ENCODE results near the gene ADAMTS14. TPM values are rescaled to one million over a fixed set of nuclear protein-coding genes. Genes with fewer than 3 reads are reported as not detected.

The ADAMTS14 gene
- total RNA-seq, 1 donor from 2014 or later, result 19.4 TPM

- FAIRE-seq, result no peak
- Histone ChIP-seq H4K20me1 (ENCODE audit: insufficient read depth, low read length) (peaks cover 25% of the 10 kb centered on the region), H3K9me3 (ENCODE audit: insufficient read depth, low read depth, low read length) (no peaks in the 10 kb centered on the region), H3K27me3 (ENCODE audit: insufficient read depth, low read length) (peaks cover 4% of the 10 kb centered on the region), H3K27ac (ENCODE audit: low read depth, low read length) (no peak overlapping the region), H3K79me2 (ENCODE audit: insufficient read depth, low read length) (no peaks in the 10 kb centered on the region), H2AFZ (ENCODE audit: low read depth, low read length) (no peak overlapping the region), H3K4me3 (ENCODE audit: insufficient read depth, low read depth, low read length) (no peak overlapping the region), H3K4me1 (ENCODE audit: insufficient read depth, low read length) (no peaks in the 10 kb centered on the region), H3K36me3 (ENCODE audit: insufficient read depth, low read length) (peaks cover 2% of the 10 kb centered on the region), H3K4me2 (ENCODE audit: low read length) (no peak overlapping the region), H3K9ac (ENCODE audit: low read length) (no peak overlapping the region)
- Mint-ChIP-seq H3K36me3 (ENCODE audit: low read depth, unreplicated experiment) (peaks cover 44% of the 10 kb centered on the region), H3K4me1 (ENCODE audit: low read depth, unreplicated experiment) (no peaks in the 10 kb centered on the region), H3K27me3 (ENCODE audit: low read depth, unreplicated experiment) (peaks cover 18% of the 10 kb centered on the region), H3K9me3 (ENCODE audit: unreplicated experiment) (no peaks in the 10 kb centered on the region), H3K4me3 (ENCODE audit: unreplicated experiment) (no peak overlapping the region), H3K27ac (ENCODE audit: unreplicated experiment) (no peak overlapping the region)
- DNase-seq (ENCODE audit: low read depth), result no peak
- TF ChIP-seq EZH2 (IDR thresholded peaks at IDR 0.05; ENCODE audit: insufficient read depth, low read length), result no peak
These were observed 60.3 kb downstream of the ADAMTS14 start for GRCh38 chr10:70732569-70732968.

GRCh38 chr10:70733051-70733450 is 60.7 kb downstream of the ADAMTS14 start:
- Histone ChIP-seq H3K9ac (ENCODE audit: low read length) (no peak overlapping the region), H3K27me3 (ENCODE audit: insufficient read depth, low read length) (peaks cover 4% of the 10 kb centered on the region), H3K4me3 (ENCODE audit: insufficient read depth, low read depth, low read length) (no peak overlapping the region), H4K20me1 (ENCODE audit: insufficient read depth, low read length) (peaks cover 25% of the 10 kb centered on the region), H3K36me3 (ENCODE audit: insufficient read depth, low read length) (peaks cover 2% of the 10 kb centered on the region), H3K4me1 (ENCODE audit: insufficient read depth, low read length) (no peaks in the 10 kb centered on the region), H3K27ac (ENCODE audit: low read depth, low read length) (no peak overlapping the region), H3K4me2 (ENCODE audit: low read length) (no peak overlapping the region), H3K79me2 (ENCODE audit: insufficient read depth, low read length) (no peaks in the 10 kb centered on the region), H2AFZ (ENCODE audit: low read depth, low read length) (no peak overlapping the region), H3K9me3 (ENCODE audit: insufficient read depth, low read depth, low read length) (no peaks in the 10 kb centered on the region)
- Mint-ChIP-seq H3K4me3 (ENCODE audit: unreplicated experiment) (no peak overlapping the region), H3K27me3 (ENCODE audit: low read depth, unreplicated experiment) (peaks cover 18% of the 10 kb centered on the region), H3K4me1 (ENCODE audit: low read depth, unreplicated experiment) (no peaks in the 10 kb centered on the region), H3K27ac (ENCODE audit: unreplicated experiment) (peak overlapping the region; percentile 18), H3K9me3 (ENCODE audit: unreplicated experiment) (no peaks in the 10 kb centered on the region), H3K36me3 (ENCODE audit: low read depth, unreplicated experiment) (peaks cover 46% of the 10 kb centered on the region)
- FAIRE-seq (no peak), DNase-seq (ENCODE audit: low read depth) (no peak)
- TF ChIP-seq CTCF (IDR thresholded peaks at IDR 0.05; ENCODE audit: insufficient read depth, low read depth, low read length), result no peak
- TF ChIP-seq EZH2 (IDR thresholded peaks at IDR 0.05; ENCODE audit: insufficient read depth, low read length), result no peak

GRCh38 chr10:70735161-70735560 is 62.9 kb downstream of the ADAMTS14 start:
- Histone ChIP-seq H3K27ac (ENCODE audit: low read depth, low read length) (no peak overlapping the region), H2AFZ (ENCODE audit: low read depth, low read length) (no peak overlapping the region), H3K27me3 (ENCODE audit: insufficient read depth, low read length) (no peaks in the 10 kb centered on the region), H4K20me1 (ENCODE audit: insufficient read depth, low read length) (peaks cover 10% of the 10 kb centered on the region), H3K4me3 (ENCODE audit: insufficient read depth, low read depth, low read length) (no peak overlapping the region), H3K4me1 (ENCODE audit: insufficient read depth, low read length) (no peaks in the 10 kb centered on the region), H3K9me3 (ENCODE audit: insufficient read depth, low read depth, low read length) (no peaks in the 10 kb centered on the region), H3K4me2 (ENCODE audit: low read length) (no peak overlapping the region), H3K36me3 (ENCODE audit: insufficient read depth, low read length) (peaks cover 2% of the 10 kb centered on the region), H3K79me2 (ENCODE audit: insufficient read depth, low read length) (no peaks in the 10 kb centered on the region), H3K9ac (ENCODE audit: low read length) (no peak overlapping the region)
- Mint-ChIP-seq H3K27me3 (ENCODE audit: low read depth, unreplicated experiment) (peaks cover 12% of the 10 kb centered on the region), H3K9me3 (ENCODE audit: unreplicated experiment) (no peaks in the 10 kb centered on the region), H3K27ac (ENCODE audit: unreplicated experiment) (no peak overlapping the region), H3K36me3 (ENCODE audit: low read depth, unreplicated experiment) (peaks cover 46% of the 10 kb centered on the region), H3K4me3 (ENCODE audit: unreplicated experiment) (no peak overlapping the region), H3K4me1 (ENCODE audit: low read depth, unreplicated experiment) (peaks cover under 1% of the 10 kb centered on the region)
- TF ChIP-seq EZH2 (IDR thresholded peaks at IDR 0.05; ENCODE audit: insufficient read depth, low read length), result no peak
- TF ChIP-seq CTCF (IDR thresholded peaks at IDR 0.05; ENCODE audit: insufficient read depth, low read depth, low read length), result no peak
- no peak for DNase-seq (ENCODE audit: low read depth)
- no peak for FAIRE-seq

All from astrocyte (in vitro differentiated cells and primary cell).